ENCODE data around the gene TTLL11. TPM values are rescaled to one million over a fixed set of nuclear protein-coding genes. Genes with fewer than 3 reads are reported as not detected.

TTLL11 gene
- total and polyA plus RNA-seq, 2 experiments from 2014 or later, result 5.5 to 7.6 TPM

- H3K27ac ChIP-seq, result no peak overlapping the region
- H3K9me3 ChIP-seq (ENCODE audit: low read depth), result peaks cover 3% of the 10 kb centered on the region
- no peaks in the 10 kb centered on the region for H3K27me3 ChIP-seq
- no peak overlapping the region for H3K4me2 ChIP-seq
- H4K20me1 ChIP-seq (ENCODE audit: insufficient read depth, poor library complexity, severe bottlenecking), result no peaks in the 10 kb centered on the region
- no peak overlapping the region for H3K4me3 ChIP-seq
- H3K79me2 ChIP-seq, result no peaks in the 10 kb centered on the region
- no peak for DNase-seq (ENCODE audit: low spot score)
- H3K9me2 ChIP-seq (replicated peaks; ENCODE audit: insufficient read depth), result no peaks in the 10 kb centered on the region
- H3K4me1 ChIP-seq (ENCODE audit: insufficient read depth), result no peaks in the 10 kb centered on the region
- H3K36me3 ChIP-seq (replicated peaks; ENCODE audit: insufficient read depth, low read depth), result no peaks in the 10 kb centered on the region
- WGBS (ENCODE audit: low lambda C conversion rate, missing lambda C conversion rate), result 96% methylated on average over 11 of the region's 11 CpGs
- H2AFZ ChIP-seq, result no peak overlapping the region
- TF ChIP-seq EZH2phosphoT487 (IDR thresholded peaks at IDR 0.05; ENCODE audit: low read depth, severe bottlenecking, unreplicated experiment), result no peak
- TF ChIP-seq CTCF (IDR thresholded peaks at IDR 0.05; ENCODE audit: poor library complexity), result no peak
- TF ChIP-seq EZH2 (IDR thresholded peaks at IDR 0.05; ENCODE audit: borderline replicate concordance), result no peak
Observed at GRCh38 chr9:121853617-121854395, 239.3 kb downstream of the TTLL11 start.

- Histone ChIP-seq H3K9me3 (ENCODE audit: low read depth) (peaks cover 3% of the 10 kb centered on the region), H3K4me3 (no peak overlapping the region), H3K79me2 (no peaks in the 10 kb centered on the region), H4K20me1 (ENCODE audit: insufficient read depth, poor library complexity, severe bottlenecking) (no peaks in the 10 kb centered on the region), H3K4me1 (ENCODE audit: insufficient read depth) (no peaks in the 10 kb centered on the region), H2AFZ (no peak overlapping the region), H3K9me2 (replicated peaks; ENCODE audit: insufficient read depth) (no peaks in the 10 kb centered on the region), H3K27ac (no peak overlapping the region), H3K36me3 (replicated peaks; ENCODE audit: insufficient read depth, low read depth) (no peaks in the 10 kb centered on the region), H3K27me3 (no peaks in the 10 kb centered on the region), H3K4me2 (no peak overlapping the region)
- TF ChIP-seq EZH2phosphoT487 (IDR thresholded peaks at IDR 0.05; ENCODE audit: low read depth, severe bottlenecking, unreplicated experiment) (no peak), CTCF (IDR thresholded peaks at IDR 0.05; ENCODE audit: poor library complexity) (no peak), EZH2 (IDR thresholded peaks at IDR 0.05; ENCODE audit: borderline replicate concordance) (no peak)
- DNase-seq (ENCODE audit: low spot score), result no peak
- 93% methylated on average over 27 of the region's 29 CpGs for WGBS (ENCODE audit: low lambda C conversion rate, missing lambda C conversion rate)
Observed at GRCh38 chr9:121852651-121853616, 240.2 kb downstream of the TTLL11 start.

- Histone ChIP-seq H3K4me2 (no peak overlapping the region), H3K9me3 (ENCODE audit: low read depth) (peaks cover 3% of the 10 kb centered on the region), H3K79me2 (no peaks in the 10 kb centered on the region), H3K36me3 (replicated peaks; ENCODE audit: insufficient read depth, low read depth) (no peaks in the 10 kb centered on the region), H3K4me3 (no peak overlapping the region), H3K27ac (no peak overlapping the region), H3K4me1 (ENCODE audit: insufficient read depth) (no peaks in the 10 kb centered on the region), H2AFZ (no peak overlapping the region), H3K9me2 (replicated peaks; ENCODE audit: insufficient read depth) (no peaks in the 10 kb centered on the region), H3K27me3 (no peaks in the 10 kb centered on the region), H4K20me1 (ENCODE audit: insufficient read depth, poor library complexity, severe bottlenecking) (no peaks in the 10 kb centered on the region)
- 93% methylated on average over 7 of the region's 7 CpGs for WGBS (ENCODE audit: low lambda C conversion rate, missing lambda C conversion rate)
- TF ChIP-seq EZH2 (IDR thresholded peaks at IDR 0.05; ENCODE audit: borderline replicate concordance) (no peak), EZH2phosphoT487 (IDR thresholded peaks at IDR 0.05; ENCODE audit: low read depth, severe bottlenecking, unreplicated experiment) (no peak), CTCF (IDR thresholded peaks at IDR 0.05; ENCODE audit: poor library complexity) (no peak)
- DNase-seq (ENCODE audit: low spot score), result no peak
Observed at GRCh38 chr9:121852241-121852640, 240.9 kb downstream of the TTLL11 start.

All from hepatocyte (in vitro differentiated cells).